ENCODE measurements around the gene LETM1. TPM values are rescaled to one million over a fixed set of nuclear protein-coding genes. Genes with fewer than 3 reads are reported as not detected.

Gene LETM1
- total and polyA plus RNA-seq, 2 of the 13 experiments (the other 11 are each of a cell fraction or from before 2014, with no cell fraction given): 9.7 to 41.6 TPM

- TF ChIP-seq, protein P1, sequence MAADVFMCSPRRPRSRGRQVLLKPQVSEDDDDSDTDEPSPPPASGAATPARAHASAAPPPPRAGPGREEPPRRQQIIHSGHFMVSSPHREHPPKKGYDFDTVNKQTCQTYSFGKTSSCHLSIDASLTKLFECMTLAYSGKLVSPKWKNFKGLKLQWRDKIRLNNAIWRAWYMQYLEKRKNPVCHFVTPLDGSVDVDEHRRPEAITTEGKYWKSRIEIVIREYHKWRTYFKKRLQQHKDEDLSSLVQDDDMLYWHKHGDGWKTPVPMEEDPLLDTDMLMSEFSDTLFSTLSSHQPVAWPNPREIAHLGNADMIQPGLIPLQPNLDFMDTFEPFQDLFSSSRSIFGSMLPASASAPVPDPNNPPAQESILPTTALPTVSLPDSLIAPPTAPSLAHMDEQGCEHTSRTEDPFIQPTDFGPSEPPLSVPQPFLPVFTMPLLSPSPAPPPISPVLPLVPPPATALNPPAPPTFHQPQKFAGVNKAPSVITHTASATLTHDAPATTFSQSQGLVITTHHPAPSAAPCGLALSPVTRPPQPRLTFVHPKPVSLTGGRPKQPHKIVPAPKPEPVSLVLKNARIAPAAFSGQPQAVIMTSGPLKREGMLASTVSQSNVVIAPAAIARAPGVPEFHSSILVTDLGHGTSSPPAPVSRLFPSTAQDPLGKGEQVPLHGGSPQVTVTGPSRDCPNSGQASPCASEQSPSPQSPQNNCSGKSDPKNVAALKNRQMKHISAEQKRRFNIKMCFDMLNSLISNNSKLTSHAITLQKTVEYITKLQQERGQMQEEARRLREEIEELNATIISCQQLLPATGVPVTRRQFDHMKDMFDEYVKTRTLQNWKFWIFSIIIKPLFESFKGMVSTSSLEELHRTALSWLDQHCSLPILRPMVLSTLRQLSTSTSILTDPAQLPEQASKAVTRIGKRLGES (CRISPR knock-in tag; IDR thresholded peaks at IDR 0.05; ENCODE audit: borderline replicate concordance): no peak
- TF ChIP-seq THAP8 (CRISPR knock-in tag; IDR thresholded peaks at IDR 0.05; ENCODE audit: borderline replicate concordance): no peak
- TF ChIP-seq SMAD3 (CRISPR knock-in tag; IDR thresholded peaks at IDR 0.05): no peak
- TF ChIP-seq, protein P2, sequence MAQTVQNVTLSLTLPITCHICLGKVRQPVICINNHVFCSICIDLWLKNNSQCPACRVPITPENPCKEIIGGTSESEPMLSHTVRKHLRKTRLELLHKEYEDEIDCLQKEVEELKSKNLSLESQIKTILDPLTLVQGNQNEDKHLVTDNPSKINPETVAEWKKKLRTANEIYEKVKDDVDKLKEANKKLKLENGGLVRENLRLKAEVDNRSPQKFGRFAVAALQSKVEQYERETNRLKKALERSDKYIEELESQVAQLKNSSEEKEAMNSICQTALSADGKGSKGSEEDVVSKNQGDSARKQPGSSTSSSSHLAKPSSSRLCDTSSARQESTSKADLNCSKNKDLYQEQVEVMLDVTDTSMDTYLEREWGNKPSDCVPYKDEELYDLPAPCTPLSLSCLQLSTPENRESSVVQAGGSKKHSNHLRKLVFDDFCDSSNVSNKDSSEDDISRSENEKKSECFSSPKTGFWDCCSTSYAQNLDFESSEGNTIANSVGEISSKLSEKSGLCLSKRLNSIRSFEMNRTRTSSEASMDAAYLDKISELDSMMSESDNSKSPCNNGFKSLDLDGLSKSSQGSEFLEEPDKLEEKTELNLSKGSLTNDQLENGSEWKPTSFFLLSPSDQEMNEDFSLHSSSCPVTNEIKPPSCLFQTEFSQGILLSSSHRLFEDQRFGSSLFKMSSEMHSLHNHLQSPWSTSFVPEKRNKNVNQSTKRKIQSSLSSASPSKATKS (CRISPR knock-in tag; IDR thresholded peaks at IDR 0.05): no peak
- TF ChIP-seq ZNF281 (CRISPR knock-in tag; IDR thresholded peaks at IDR 0.05; ENCODE audit: borderline replicate concordance): no peak
- TF ChIP-seq KLF6 (CRISPR knock-in tag; IDR thresholded peaks at IDR 0.05): no peak
- no peak for TF ChIP-seq ZNF878 (CRISPR knock-in tag; IDR thresholded peaks at IDR 0.05)
- TF ChIP-seq ZNF547 (CRISPR knock-in tag; IDR thresholded peaks at IDR 0.05): no peak
- no peak for TF ChIP-seq ZNF12 (CRISPR knock-in tag; IDR thresholded peaks at IDR 0.05)
- TF ChIP-seq, protein P3, sequence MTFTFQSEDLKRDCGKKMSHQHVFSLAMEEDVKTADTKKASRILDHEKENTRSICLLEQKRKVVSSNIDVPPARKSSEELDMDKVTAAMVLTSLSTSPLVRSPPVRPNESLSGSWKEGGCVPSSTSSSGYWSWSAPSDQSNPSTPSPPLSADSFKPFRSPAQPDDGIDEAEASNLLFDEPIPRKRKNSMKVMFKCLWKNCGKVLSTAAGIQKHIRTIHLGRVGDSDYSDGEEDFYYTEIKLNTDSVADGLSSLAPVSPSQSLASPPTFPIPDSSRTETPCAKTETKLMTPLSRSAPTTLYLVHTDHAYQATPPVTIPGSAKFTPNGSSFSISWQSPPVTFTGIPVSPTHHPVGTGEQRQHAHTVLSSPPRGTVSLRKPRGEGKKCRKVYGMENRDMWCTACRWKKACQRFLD (CRISPR knock-in tag; IDR thresholded peaks at IDR 0.05; ENCODE audit: borderline replicate concordance): no peak
- no peak for TF ChIP-seq U2AF2 (IDR thresholded peaks at IDR 0.05; ENCODE audit: low read depth, low read length)
- TF ChIP-seq NR1H2 (CRISPR knock-in tag; IDR thresholded peaks at IDR 0.05; ENCODE audit: borderline replicate concordance, low read depth): no peak
- TF ChIP-seq ZNF552 (CRISPR knock-in tag; IDR thresholded peaks at IDR 0.05; ENCODE audit: borderline replicate concordance): no peak
- TF ChIP-seq PHF20 (CRISPR knock-in tag; IDR thresholded peaks at IDR 0.05): no peak
- TF ChIP-seq, protein P4, sequence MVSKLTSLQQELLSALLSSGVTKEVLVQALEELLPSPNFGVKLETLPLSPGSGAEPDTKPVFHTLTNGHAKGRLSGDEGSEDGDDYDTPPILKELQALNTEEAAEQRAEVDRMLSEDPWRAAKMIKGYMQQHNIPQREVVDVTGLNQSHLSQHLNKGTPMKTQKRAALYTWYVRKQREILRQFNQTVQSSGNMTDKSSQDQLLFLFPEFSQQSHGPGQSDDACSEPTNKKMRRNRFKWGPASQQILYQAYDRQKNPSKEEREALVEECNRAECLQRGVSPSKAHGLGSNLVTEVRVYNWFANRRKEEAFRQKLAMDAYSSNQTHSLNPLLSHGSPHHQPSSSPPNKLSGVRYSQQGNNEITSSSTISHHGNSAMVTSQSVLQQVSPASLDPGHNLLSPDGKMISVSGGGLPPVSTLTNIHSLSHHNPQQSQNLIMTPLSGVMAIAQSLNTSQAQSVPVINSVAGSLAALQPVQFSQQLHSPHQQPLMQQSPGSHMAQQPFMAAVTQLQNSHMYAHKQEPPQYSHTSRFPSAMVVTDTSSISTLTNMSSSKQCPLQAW (CRISPR knock-in tag; IDR thresholded peaks at IDR 0.05): no peak
Observed at GRCh38 chr4:1797861-1798579, 57.9 kb downstream of the LETM1 start (continued).
